ENCODE measurements around the gene MTHFR.

The MTHFR gene

GRCh38 chr1:11738783-11739182, 67.0 kb downstream of the MTHFR start:
- Mint-ChIP-seq H3K36me3 (peaks cover 2 to 3% of the 10 kb centered on the region in 2 donors), H3K9me3 (no peaks in the 10 kb centered on the region), H3K4me1 (peaks cover 41 to 62% of the 10 kb centered on the region in 2 donors), H3K27me3 (no peaks in the 10 kb centered on the region), H3K27ac (no peak overlapping the region), H3K4me3 (no peak overlapping the region)
- ATAC-seq (replicated peaks) (no peak), DNase-seq (no peak)

- H3K4me3 Mint-ChIP-seq: no peak overlapping the region
- no peaks in the 10 kb centered on the region for H3K9me3 Mint-ChIP-seq
- H3K4me1 Mint-ChIP-seq: peaks cover 41 to 62% of the 10 kb centered on the region in 2 donors
- no peaks in the 10 kb centered on the region for H3K27me3 Mint-ChIP-seq
- no peak overlapping the region for H3K27ac Mint-ChIP-seq
- ATAC-seq (replicated peaks) (no peak), DNase-seq (no peak)
- peaks cover 2 to 3% of the 10 kb centered on the region in 2 donors for H3K36me3 Mint-ChIP-seq
Observed at GRCh38 chr1:11738096-11738495, 67.7 kb downstream of the MTHFR start.

GRCh38 chr1:11736746-11737639, 68.8 kb downstream of the MTHFR start:
- ATAC-seq (replicated peaks): peak; percentile 44 to 53
- H3K4me3 Mint-ChIP-seq: peak overlapping the region; percentile 92 to 98
- no peak for DNase-seq
- H3K9me3 Mint-ChIP-seq: no peaks in the 10 kb centered on the region
- peak overlapping the region; percentile 96 for H3K27ac Mint-ChIP-seq
- H3K27me3 Mint-ChIP-seq: no peaks in the 10 kb centered on the region
- H3K36me3 Mint-ChIP-seq: peaks cover 2 to 3% of the 10 kb centered on the region in 2 donors
- H3K4me1 Mint-ChIP-seq: peaks cover 40 to 58% of the 10 kb centered on the region in 2 donors

GRCh38 chr1:11735854-11736745, 69.7 kb downstream of the MTHFR start, which contains the start of gene AGTRAP:
Gene AGTRAP (plus strand): TSS chr1:11736136. CDS start chr1:11736209, 73 bp downstream.
- peak within 1 kb of the TSS; percentile 92 to 98 for H3K4me3 Mint-ChIP-seq
- H3K9me3 Mint-ChIP-seq: no peaks in the 10 kb centered on the region
- H3K4me1 Mint-ChIP-seq: peaks cover 43 to 62% of the 10 kb centered on the region in 2 donors
- peaks cover 2 to 3% of the 10 kb centered on the region in 2 donors for H3K36me3 Mint-ChIP-seq
- DNase-seq: peak; percentile 83
- H3K27me3 Mint-ChIP-seq: no peaks in the 10 kb centered on the region
- peak; percentile 89 to 91 for ATAC-seq (replicated peaks)
- H3K27ac Mint-ChIP-seq: peak within 1 kb of the TSS; percentile 96
